HL-60 (cell line): Measurements from ENCODE around the gene MARCHF7.

Experiments
- GABPA ChIP-seq: IDR thresholded peaks from 2 replicates; pipeline ENCODE4 v1.6.1; 2012; ENCODE audit warnings: low read depth
- POLR2AphosphoS5 ChIP-seq: IDR thresholded peaks from 2 replicates; pipeline ENCODE4 v1.6.1; 2012; ENCODE audit warnings: low read depth
- TF ChIP-seq, protein P1 (sequence below): IDR thresholded peaks from one replicate; pipeline ENCODE4 v1.5.1; 2011; ENCODE audit warnings: low read length, control low read depth, inconsistent platforms; ENCODE audit not compliant: insufficient read depth
- TF ChIP-seq, protein P2 (sequence below): IDR thresholded peaks from 2 replicates; pipeline ENCODE4 v1.6.1; 2012; ENCODE audit warnings: low read depth; ENCODE audit not compliant: insufficient replicate concordance

- TF ChIP-seq, protein P1, sequence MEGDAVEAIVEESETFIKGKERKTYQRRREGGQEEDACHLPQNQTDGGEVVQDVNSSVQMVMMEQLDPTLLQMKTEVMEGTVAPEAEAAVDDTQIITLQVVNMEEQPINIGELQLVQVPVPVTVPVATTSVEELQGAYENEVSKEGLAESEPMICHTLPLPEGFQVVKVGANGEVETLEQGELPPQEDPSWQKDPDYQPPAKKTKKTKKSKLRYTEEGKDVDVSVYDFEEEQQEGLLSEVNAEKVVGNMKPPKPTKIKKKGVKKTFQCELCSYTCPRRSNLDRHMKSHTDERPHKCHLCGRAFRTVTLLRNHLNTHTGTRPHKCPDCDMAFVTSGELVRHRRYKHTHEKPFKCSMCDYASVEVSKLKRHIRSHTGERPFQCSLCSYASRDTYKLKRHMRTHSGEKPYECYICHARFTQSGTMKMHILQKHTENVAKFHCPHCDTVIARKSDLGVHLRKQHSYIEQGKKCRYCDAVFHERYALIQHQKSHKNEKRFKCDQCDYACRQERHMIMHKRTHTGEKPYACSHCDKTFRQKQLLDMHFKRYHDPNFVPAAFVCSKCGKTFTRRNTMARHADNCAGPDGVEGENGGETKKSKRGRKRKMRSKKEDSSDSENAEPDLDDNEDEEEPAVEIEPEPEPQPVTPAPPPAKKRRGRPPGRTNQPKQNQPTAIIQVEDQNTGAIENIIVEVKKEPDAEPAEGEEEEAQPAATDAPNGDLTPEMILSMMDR: no peak
- TF ChIP-seq, protein P2, sequence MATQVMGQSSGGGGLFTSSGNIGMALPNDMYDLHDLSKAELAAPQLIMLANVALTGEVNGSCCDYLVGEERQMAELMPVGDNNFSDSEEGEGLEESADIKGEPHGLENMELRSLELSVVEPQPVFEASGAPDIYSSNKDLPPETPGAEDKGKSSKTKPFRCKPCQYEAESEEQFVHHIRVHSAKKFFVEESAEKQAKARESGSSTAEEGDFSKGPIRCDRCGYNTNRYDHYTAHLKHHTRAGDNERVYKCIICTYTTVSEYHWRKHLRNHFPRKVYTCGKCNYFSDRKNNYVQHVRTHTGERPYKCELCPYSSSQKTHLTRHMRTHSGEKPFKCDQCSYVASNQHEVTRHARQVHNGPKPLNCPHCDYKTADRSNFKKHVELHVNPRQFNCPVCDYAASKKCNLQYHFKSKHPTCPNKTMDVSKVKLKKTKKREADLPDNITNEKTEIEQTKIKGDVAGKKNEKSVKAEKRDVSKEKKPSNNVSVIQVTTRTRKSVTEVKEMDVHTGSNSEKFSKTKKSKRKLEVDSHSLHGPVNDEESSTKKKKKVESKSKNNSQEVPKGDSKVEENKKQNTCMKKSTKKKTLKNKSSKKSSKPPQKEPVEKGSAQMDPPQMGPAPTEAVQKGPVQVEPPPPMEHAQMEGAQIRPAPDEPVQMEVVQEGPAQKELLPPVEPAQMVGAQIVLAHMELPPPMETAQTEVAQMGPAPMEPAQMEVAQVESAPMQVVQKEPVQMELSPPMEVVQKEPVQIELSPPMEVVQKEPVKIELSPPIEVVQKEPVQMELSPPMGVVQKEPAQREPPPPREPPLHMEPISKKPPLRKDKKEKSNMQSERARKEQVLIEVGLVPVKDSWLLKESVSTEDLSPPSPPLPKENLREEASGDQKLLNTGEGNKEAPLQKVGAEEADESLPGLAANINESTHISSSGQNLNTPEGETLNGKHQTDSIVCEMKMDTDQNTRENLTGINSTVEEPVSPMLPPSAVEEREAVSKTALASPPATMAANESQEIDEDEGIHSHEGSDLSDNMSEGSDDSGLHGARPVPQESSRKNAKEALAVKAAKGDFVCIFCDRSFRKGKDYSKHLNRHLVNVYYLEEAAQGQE: no peak
- no peak for TF ChIP-seq POLR2AphosphoS5
- TF ChIP-seq GABPA: no peak
These were observed 25.6 kb downstream of the MARCHF7 start for GRCh38 chr2:159737917-159738296.
